Activated gamma-delta T cell (primary cell): ENCODE data around the gene KPTN.

Experiments used
- DNase-seq: peaks from one replicate; lab custom pipeline; 2025; lab: John Stamatoyannopoulos, UW
- total RNA-seq, 2 donors: gene quantifications; one replicate each; lab custom pipeline; 2026; lab: John Stamatoyannopoulos, UW

Gene KPTN
- 2.6 to 4.2 reads per million in 2 donors for total RNA-seq

- DNase-seq = peak; percentile 75
These were observed at the start of gene KPTN for GRCh38 chr19:47483800-47484690. Gene KPTN (minus strand): TSS chr19:47484219. CDS start chr19:47484160, 59 bp downstream.

GRCh38 chr19:47531640-47532387, 47.8 kb upstream of the KPTN start:
- no peak for DNase-seq

GRCh38 chr19:47529018-47529742, 45.2 kb upstream of the KPTN start:
- no peak for DNase-seq

GRCh38 chr19:47526798-47527197, 42.8 kb upstream of the KPTN start:
- DNase-seq = no peak

GRCh38 chr19:47523473-47523872, 39.5 kb upstream of the KPTN start:
- no peak for DNase-seq

GRCh38 chr19:47521473-47522180, 37.6 kb upstream of the KPTN start:
- DNase-seq = no peak

GRCh38 chr19:47520839-47521238, 36.8 kb upstream of the KPTN start:
- DNase-seq = no peak

- DNase-seq = no peak
These were observed 36.4 kb upstream of the KPTN start for GRCh38 chr19:47520343-47520806.

GRCh38 chr19:47518854-47519253, 34.8 kb upstream of the KPTN start:
- no peak for DNase-seq

GRCh38 chr19:47518139-47518538, 34.1 kb upstream of the KPTN start:
- DNase-seq = no peak

- peak; percentile 100 for DNase-seq
These were observed 31.0 kb upstream of the KPTN start, which contains the start of gene NAPA for GRCh38 chr19:47514869-47515588. Gene NAPA (minus strand): TSS chr19:47515063. CDS start chr19:47514940, 123 bp downstream.

GRCh38 chr19:47514151-47514868, 30.3 kb upstream of the KPTN start:
- no peak for DNase-seq

GRCh38 chr19:47512948-47513319, 28.9 kb upstream of the KPTN start:
- no peak for DNase-seq

- no peak for DNase-seq
These were observed 28.3 kb upstream of the KPTN start for GRCh38 chr19:47512183-47512947.

GRCh38 chr19:47511681-47512080, 27.7 kb upstream of the KPTN start:
- DNase-seq = no peak

- no peak for DNase-seq
These were observed 27.1 kb upstream of the KPTN start for GRCh38 chr19:47511128-47511517.

- no peak for DNase-seq
These were observed 26.6 kb upstream of the KPTN start for GRCh38 chr19:47510516-47511127.

GRCh38 chr19:47509973-47510372, 26.0 kb upstream of the KPTN start:
- DNase-seq = no peak
